Measurements from ENCODE around the gene UNC13A. TPM values are rescaled to one million over a fixed set of nuclear protein-coding genes. Genes with fewer than 3 reads are reported as not detected.

Gene UNC13A
- polyA plus RNA-seq, 1 experiment: 2.2 TPM

DNA sequence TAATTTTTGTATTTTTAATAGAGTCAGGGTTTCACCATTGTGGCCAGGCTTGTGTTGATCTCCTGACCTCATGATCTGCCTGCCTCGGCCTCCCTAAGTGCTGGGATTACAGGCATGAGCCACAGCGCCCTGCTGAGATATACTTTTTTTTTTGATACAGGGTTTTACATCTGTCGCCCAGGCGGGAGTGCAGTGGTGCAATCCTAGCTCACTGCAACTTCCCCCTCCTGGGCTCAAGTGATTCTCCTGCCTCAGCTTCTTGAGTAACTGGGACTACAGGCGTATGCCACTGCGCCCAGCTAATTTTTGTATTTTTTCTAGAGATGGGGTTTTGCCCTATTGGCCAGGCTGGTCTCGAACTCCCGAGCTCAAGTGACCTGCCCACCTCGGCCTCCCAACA, 130.7 kb downstream of the UNC13A start:
- ChIA-PET POLR2A (no interaction called here), CTCF (interaction anchor here (1.3 to 2.1 kb wide), 3 partner anchors 16 to 20 kb away, joined by 3 to 14 read pairs (median 7); no protein-coding TSS in a partner anchor)
- no peak overlapping the region for H3K4me3 ChIP-seq (ENCODE audit: low read depth, low read length)
- H3K27me3 ChIP-seq (ENCODE audit: control insufficient read depth, insufficient read depth, low read length): no peaks in the 10 kb centered on the region
- TF ChIP-seq, protein P1, sequence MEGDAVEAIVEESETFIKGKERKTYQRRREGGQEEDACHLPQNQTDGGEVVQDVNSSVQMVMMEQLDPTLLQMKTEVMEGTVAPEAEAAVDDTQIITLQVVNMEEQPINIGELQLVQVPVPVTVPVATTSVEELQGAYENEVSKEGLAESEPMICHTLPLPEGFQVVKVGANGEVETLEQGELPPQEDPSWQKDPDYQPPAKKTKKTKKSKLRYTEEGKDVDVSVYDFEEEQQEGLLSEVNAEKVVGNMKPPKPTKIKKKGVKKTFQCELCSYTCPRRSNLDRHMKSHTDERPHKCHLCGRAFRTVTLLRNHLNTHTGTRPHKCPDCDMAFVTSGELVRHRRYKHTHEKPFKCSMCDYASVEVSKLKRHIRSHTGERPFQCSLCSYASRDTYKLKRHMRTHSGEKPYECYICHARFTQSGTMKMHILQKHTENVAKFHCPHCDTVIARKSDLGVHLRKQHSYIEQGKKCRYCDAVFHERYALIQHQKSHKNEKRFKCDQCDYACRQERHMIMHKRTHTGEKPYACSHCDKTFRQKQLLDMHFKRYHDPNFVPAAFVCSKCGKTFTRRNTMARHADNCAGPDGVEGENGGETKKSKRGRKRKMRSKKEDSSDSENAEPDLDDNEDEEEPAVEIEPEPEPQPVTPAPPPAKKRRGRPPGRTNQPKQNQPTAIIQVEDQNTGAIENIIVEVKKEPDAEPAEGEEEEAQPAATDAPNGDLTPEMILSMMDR (IDR thresholded peaks at IDR 0.05; ENCODE audit: insufficient read depth, low read depth, low read length): no peak
- peaks cover 16% of the 10 kb centered on the region for H3K36me3 ChIP-seq (ENCODE audit: control insufficient read depth, insufficient read depth, low read length)
- no peak for DNase-seq (ENCODE audit: low read depth)

DNA sequence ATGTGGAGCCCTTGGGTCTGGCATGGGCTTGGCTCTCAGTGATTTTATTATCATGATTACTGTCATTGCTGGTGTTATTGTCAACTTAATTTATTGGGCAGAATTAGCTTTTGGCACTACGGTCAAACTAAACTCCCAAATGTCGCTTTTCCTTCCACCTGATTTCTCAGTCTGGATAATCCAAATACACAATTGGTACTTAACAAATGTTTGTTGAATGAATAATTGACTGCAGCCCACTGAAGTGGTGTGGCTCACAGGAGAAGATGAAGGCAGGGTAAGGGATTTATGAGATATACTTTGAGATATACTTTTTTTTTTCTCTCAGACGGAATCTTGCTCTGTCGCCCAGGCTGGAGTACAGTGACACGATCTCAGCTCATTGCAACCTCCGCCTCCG, 131.2 kb downstream of the UNC13A start:
- TF ChIP-seq, protein P1 (IDR thresholded peaks at IDR 0.05; ENCODE audit: insufficient read depth, low read depth, low read length): no peak
- Histone ChIP-seq H3K36me3 (ENCODE audit: control insufficient read depth, insufficient read depth, low read length) (peaks cover 14% of the 10 kb centered on the region), H3K27me3 (ENCODE audit: control insufficient read depth, insufficient read depth, low read length) (no peaks in the 10 kb centered on the region), H3K4me3 (ENCODE audit: low read depth, low read length) (no peak overlapping the region; the same call in 1 of the 2 replicates)
- no peak for DNase-seq (ENCODE audit: low read depth)
- ChIA-PET POLR2A (no interaction called here), CTCF (interaction anchor here (1.3 to 2.1 kb wide), 3 partner anchors 16 to 19 kb away, joined by 3 to 14 read pairs (median 7); no protein-coding TSS in a partner anchor)

DNA sequence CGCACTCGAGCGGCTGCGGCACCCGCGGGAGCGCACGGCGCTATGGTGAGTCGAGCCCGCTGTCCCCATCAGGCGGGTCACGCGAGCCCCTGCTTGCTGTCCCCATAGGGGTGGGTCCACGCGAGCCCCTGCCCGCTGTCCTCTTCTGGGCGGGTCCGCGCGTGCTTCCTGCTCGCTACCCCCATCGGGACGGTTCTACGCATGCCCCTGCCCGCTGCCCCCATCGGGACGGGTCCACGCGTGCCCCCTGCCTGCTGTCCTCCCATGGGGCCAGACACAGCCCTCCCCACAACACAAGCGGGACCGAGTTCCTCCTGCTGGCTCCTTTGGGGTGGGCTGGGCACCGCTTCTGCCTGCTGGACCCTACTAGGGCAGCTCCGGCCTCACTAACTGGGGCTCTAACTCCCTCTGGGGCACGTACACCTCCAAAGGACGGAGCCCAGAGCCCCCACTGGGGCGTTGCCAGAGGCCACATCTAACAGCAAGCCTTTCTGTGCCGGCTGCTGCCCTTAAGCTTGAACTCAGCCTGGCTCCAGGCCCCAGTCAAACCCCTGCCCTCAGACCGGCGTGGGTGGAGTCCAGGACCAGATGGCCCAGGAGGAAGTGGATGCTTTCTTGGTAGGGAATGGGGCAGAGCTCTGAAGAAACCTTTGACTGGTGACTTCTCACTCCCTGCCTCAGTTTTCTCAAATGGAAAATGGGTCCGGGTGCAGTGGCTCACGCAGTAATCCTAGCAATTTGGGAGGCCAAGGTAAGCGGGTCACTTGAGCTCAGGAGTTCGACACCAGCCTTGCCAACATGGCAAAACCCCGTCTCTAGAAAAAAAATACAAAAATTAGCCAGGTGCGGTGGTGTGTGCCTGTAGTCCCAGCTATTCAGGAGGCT, 132.0 kb downstream of the UNC13A start:
- Histone ChIP-seq H3K36me3 (ENCODE audit: control insufficient read depth, insufficient read depth, low read length) (peaks cover 12% of the 10 kb centered on the region), H3K4me3 (ENCODE audit: low read depth, low read length) (peak overlapping the region; percentile 97), H3K27me3 (ENCODE audit: control insufficient read depth, insufficient read depth, low read length) (no peaks in the 10 kb centered on the region)
- ChIA-PET CTCF (interaction anchor here (0.9 to 2.1 kb wide), 4 partner anchors 14 to 20 kb away, joined by 3 to 14 read pairs (median 6); no protein-coding TSS in a partner anchor), POLR2A (no interaction called here)
- DNase-seq (ENCODE audit: low read depth): no peak
- TF ChIP-seq, protein P1 (IDR thresholded peaks at IDR 0.05; ENCODE audit: insufficient read depth, low read depth, low read length): peak; percentile 22; the same call in 1 of the 2 replicates

DNA sequence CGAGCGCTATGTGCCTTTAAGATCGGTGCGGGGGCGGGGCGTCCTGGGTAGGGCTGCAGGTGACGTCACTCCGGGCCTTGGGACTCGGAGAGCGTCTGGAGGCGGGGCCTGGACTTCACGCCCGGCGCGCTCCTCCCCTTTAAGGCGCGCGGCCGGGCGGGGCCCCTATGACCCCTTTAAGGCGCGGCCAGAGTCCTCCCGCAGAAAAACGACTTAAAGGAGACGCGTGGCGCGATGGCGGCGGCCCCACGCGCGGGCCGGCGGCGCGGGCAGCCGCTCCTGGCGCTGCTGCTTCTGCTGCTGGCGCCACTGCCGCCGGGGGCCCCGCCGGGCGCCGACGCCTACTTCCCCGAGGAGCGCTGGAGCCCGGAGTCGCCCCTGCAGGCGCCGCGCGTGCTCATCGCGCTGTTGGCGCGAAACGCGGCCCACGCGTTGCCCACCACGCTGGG, 132.7 kb downstream of the UNC13A start, which contains the start of gene COLGALT1:
COLGALT1 (plus strand) TSS at position 170 of the 449 bp plus-strand sequence; CDS start at position 235, 65 bp downstream.
- TF ChIP-seq, protein P1 (IDR thresholded peaks at IDR 0.05; ENCODE audit: insufficient read depth, low read depth, low read length): no peak
- POLR2A ChIA-PET: no interaction called here
- CTCF ChIA-PET: no interaction called here
- peak; percentile 66 for DNase-seq (ENCODE audit: low read depth)
- Histone ChIP-seq H3K4me3 (ENCODE audit: low read depth, low read length) (peak within 1 kb of the TSS; percentile 97), H3K27me3 (ENCODE audit: control insufficient read depth, insufficient read depth, low read length) (no peaks in the 10 kb centered on the region), H3K36me3 (ENCODE audit: control insufficient read depth, insufficient read depth, low read length) (peaks cover 12% of the 10 kb centered on the region)

DNA sequence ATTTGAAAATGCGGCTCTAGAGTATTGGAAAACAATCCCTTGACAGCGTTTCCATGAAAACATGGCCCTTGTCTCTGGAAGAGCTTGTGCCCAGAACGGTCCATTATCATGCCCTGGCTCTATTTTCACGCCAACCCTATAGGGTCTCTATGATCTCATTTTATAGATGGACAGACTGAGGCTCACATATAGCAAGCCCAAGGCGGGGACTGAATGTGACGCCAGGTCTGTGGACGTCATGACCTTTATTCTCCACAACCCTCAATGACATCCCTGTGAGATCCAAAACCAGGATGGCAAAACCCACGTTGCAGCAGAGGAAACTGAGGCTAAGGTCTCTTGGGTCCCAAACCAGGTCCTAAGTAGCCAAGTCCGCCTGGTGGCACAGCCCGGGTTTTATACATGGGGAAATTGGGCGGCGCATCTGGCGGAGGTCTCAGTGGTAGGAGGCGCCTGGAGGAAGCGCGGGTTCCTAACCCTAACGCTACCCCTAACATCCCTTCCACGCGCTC, 133.1 kb downstream of the UNC13A start:
- TF ChIP-seq, protein P1 (IDR thresholded peaks at IDR 0.05; ENCODE audit: insufficient read depth, low read depth, low read length): no peak
- Histone ChIP-seq H3K36me3 (ENCODE audit: control insufficient read depth, insufficient read depth, low read length) (peaks cover 8% of the 10 kb centered on the region), H3K27me3 (ENCODE audit: control insufficient read depth, insufficient read depth, low read length) (no peaks in the 10 kb centered on the region), H3K4me3 (ENCODE audit: low read depth, low read length) (peak overlapping the region; percentile 97)
- ChIA-PET CTCF (interaction anchor here (1.2 kb wide), 1 partner anchor 59 kb away, joined by 3 read pairs; no protein-coding TSS in a partner anchor), POLR2A (no interaction called here)
- no peak for DNase-seq (ENCODE audit: low read depth)
